ENCODE results near the gene NCAPD3. TPM values are rescaled to one million over a fixed set of nuclear protein-coding genes. Genes with fewer than 3 reads are reported as not detected.

Gene NCAPD3
- total RNA-seq, 1 experiment from 2014 or later: 52.2 TPM

DNA sequence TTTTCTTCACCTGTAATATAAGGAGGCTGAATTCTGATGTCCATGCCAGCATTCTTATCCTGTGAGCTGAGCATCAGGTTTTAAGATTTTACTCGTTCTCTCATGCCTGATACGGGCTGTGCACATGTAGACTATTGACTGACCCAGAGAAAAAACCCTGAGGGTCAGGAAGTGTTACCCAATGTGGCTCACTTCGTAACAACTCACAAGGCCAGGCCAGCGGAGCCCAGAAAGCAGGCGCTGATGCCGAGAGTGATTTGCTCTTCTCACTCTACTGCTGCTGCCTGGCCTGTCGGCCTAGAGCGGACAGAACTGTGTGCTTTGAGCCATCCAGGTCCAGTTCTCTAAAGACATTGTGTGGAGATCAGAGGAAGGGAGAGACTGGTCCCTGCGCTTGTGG lies 18.6 kb upstream of the NCAPD3 start:
- WGBS (ENCODE audit: extremely low coverage, insufficient read length, low lambda C conversion rate): no CpG with 5 or more reads among the region's 9 CpGs
- Histone ChIP-seq H3K27me3 (ENCODE audit: insufficient read depth, low read length) (no peaks in the 10 kb centered on the region), H3T11ph (ENCODE audit: low read length) (no peak overlapping the region), H3K4me2 (ENCODE audit: insufficient read depth, insufficient read length, low read length) (no peak overlapping the region), H3K9ac (ENCODE audit: extremely low read depth, insufficient read length, low read length) (no peak overlapping the region), H2BK120ac (ENCODE audit: low read depth, low read length, poor library complexity, severe bottlenecking) (no peak overlapping the region), H3K79me1 (ENCODE audit: insufficient read depth, low read depth, low read length, poor library complexity, severe bottlenecking) (no peaks in the 10 kb centered on the region), H3K14ac (ENCODE audit: insufficient read depth, low read length) (no peak overlapping the region), H3K23ac (ENCODE audit: insufficient read length, low read depth, low read length) (no peak overlapping the region), H3K23me2 (ENCODE audit: insufficient read length, low read depth, low read length, poor library complexity, severe bottlenecking) (no peaks in the 10 kb centered on the region), H3K4me1 (ENCODE audit: insufficient read depth, low read length) (no peaks in the 10 kb centered on the region), H2AK5ac (ENCODE audit: insufficient read length, low read length) (no peak overlapping the region), H3K79me2 (ENCODE audit: insufficient read depth, low read length) (no peaks in the 10 kb centered on the region), H3K27ac (ENCODE audit: insufficient read length, low read depth, low read length) (no peak overlapping the region), H4K91ac (ENCODE audit: insufficient read length, low read depth, low read length) (no peak overlapping the region), H3K4ac (ENCODE audit: low read depth, low read length) (no peak overlapping the region), H2AFZ (ENCODE audit: low read length) (no peak overlapping the region), H3K56ac (ENCODE audit: insufficient read length, low read depth, low read length) (no peak overlapping the region), H2BK12ac (ENCODE audit: insufficient read length, low read depth, low read length) (no peak overlapping the region), H3K9me3 (ENCODE audit: control insufficient read depth, low read depth, low read length) (no peaks in the 10 kb centered on the region), H4K8ac (replicated peaks; ENCODE audit: insufficient read length, low read depth, low read length) (no peak overlapping the region), H4K20me1 (ENCODE audit: control insufficient read depth, insufficient read depth, insufficient read length) (no peaks in the 10 kb centered on the region), H2BK20ac (ENCODE audit: low read depth, low read length, poor library complexity, severe bottlenecking) (no peak overlapping the region), H4K5ac (ENCODE audit: insufficient read length, low read depth, low read length) (no peak overlapping the region), H2BK5ac (ENCODE audit: insufficient read length, low read length) (no peak overlapping the region), H2BK15ac (ENCODE audit: low read depth, low read length) (no peak overlapping the region), H3K18ac (ENCODE audit: insufficient read length, low read depth, low read length) (no peak overlapping the region)
- Mint-ChIP-seq H3K4me3 (no peak overlapping the region), H3K27me3 (ENCODE audit: low read depth) (no peaks in the 10 kb centered on the region), H3K36me3 (ENCODE audit: insufficient read depth in 1 of 3, low read depth in 3 of 3) (peaks cover 12 to 53% (median 24%) of the 10 kb centered on the region in 3 experiments), H3K4me1 (peaks cover 2 to 8% of the 10 kb centered on the region in 2 experiments; a peak in 3 of 4 replicates), H3K9me3 (no peaks in the 10 kb centered on the region), H3K27ac (no peak overlapping the region; a peak in 1 of 7 replicates)
- TF ChIP-seq, protein P1, sequence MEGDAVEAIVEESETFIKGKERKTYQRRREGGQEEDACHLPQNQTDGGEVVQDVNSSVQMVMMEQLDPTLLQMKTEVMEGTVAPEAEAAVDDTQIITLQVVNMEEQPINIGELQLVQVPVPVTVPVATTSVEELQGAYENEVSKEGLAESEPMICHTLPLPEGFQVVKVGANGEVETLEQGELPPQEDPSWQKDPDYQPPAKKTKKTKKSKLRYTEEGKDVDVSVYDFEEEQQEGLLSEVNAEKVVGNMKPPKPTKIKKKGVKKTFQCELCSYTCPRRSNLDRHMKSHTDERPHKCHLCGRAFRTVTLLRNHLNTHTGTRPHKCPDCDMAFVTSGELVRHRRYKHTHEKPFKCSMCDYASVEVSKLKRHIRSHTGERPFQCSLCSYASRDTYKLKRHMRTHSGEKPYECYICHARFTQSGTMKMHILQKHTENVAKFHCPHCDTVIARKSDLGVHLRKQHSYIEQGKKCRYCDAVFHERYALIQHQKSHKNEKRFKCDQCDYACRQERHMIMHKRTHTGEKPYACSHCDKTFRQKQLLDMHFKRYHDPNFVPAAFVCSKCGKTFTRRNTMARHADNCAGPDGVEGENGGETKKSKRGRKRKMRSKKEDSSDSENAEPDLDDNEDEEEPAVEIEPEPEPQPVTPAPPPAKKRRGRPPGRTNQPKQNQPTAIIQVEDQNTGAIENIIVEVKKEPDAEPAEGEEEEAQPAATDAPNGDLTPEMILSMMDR (conservative IDR thresholded peaks at IDR 0.05): no peak
- DNase-seq: no peak
